GM18499 (cell line): ENCODE results near the gene SHB.

Source experiments
- ATAC-seq: cut with Tn5 transposase; IDR thresholded peaks from one replicate; pipeline ENCODE4 v1.9.1; 2021; ENCODE audit warnings: moderate number of reproducible peaks; ENCODE audit not compliant: insufficient read depth, unreplicated experiment

SHB gene

GRCh38 chr9:37944671-37945481, 124.2 kb downstream of the SHB start:
- no peak for ATAC-seq

GRCh38 chr9:37944266-37944650, 124.8 kb downstream of the SHB start:
- ATAC-seq, result no peak

GRCh38 chr9:37943345-37944265, 125.4 kb downstream of the SHB start:
- ATAC-seq, result no peak

GRCh38 chr9:37942621-37943344, 126.2 kb downstream of the SHB start:
- no peak for ATAC-seq

GRCh38 chr9:37941253-37941652, 127.8 kb downstream of the SHB start:
- no peak for ATAC-seq

GRCh38 chr9:37939575-37940095, 129.4 kb downstream of the SHB start:
- no peak for ATAC-seq

GRCh38 chr9:37938121-37938891, 130.7 kb downstream of the SHB start:
- no peak for ATAC-seq

- ATAC-seq, result no peak
Observed at GRCh38 chr9:37937366-37937765, 131.7 kb downstream of the SHB start.

- no peak for ATAC-seq
Observed at GRCh38 chr9:37936965-37937364, 132.1 kb downstream of the SHB start.

GRCh38 chr9:37936376-37936775, 132.7 kb downstream of the SHB start:
- no peak for ATAC-seq

GRCh38 chr9:37935096-37935495, 133.9 kb downstream of the SHB start:
- ATAC-seq, result no peak

- no peak for ATAC-seq
Observed at GRCh38 chr9:37931592-37931991, 137.4 kb downstream of the SHB start.

- no peak for ATAC-seq
Observed at GRCh38 chr9:37929441-37929895, 139.6 kb downstream of the SHB start.

GRCh38 chr9:37928552-37929430, 140.2 kb downstream of the SHB start:
- ATAC-seq, result no peak

GRCh38 chr9:37927601-37928551, 141.2 kb downstream of the SHB start:
- ATAC-seq, result no peak

- no peak for ATAC-seq
Observed at GRCh38 chr9:37927132-37927531, 141.9 kb downstream of the SHB start.

GRCh38 chr9:37926737-37927118, 142.3 kb downstream of the SHB start:
- ATAC-seq, result no peak
